Ovary (tissue), 9 donors: ENCODE data around the gene LGR6. TPM values are rescaled to one million over a fixed set of nuclear protein-coding genes. Genes with fewer than 3 reads are reported as not detected.

Experiments used
- DNase-seq, 5 donors: peaks; one replicate each; pipeline ENCODE4 v3.0.0-alpha.2; 2019 to 2020
- H3K27ac ChIP-seq, 2 donors: fragments of 200-600 bp; one replicate each; pipeline versions ENCODE4 v1.5.1 to v1.8.0; 2019 to 2022
- H3K27me3 ChIP-seq: fragments of 200-600 bp; one replicate; pipeline ENCODE4 v1.8.0; 2022
- H3K36me3 ChIP-seq: fragments of 200-600 bp; sonication (generic); one replicate; pipeline ENCODE4 v1.5.1; 2019
- H3K4me1 ChIP-seq: one replicate; pipeline ENCODE4 v1.8.1; 2013; ENCODE audit warnings: mild to moderate bottlenecking, moderate library complexity; ENCODE audit not compliant: insufficient read depth
- H3K4me3 ChIP-seq: fragments of 200-600 bp; sonication (generic); one replicate; pipeline ENCODE4 v1.5.1; 2017
- H3K9me3 ChIP-seq, 2 donors: fragments of 200-600 bp in 1 of 2; sonication (generic) in 1 of 2; one replicate each; pipeline versions ENCODE4 v1.5.1 to v1.8.1; 2013 to 2019; ENCODE audit warnings: mild to moderate bottlenecking in 1 of 2, moderate library complexity in 1 of 2
- CTCF ChIP-seq, 3 donors: fragments of 450-650 bp in 2 of 3; fragments of 200-600 bp in 1 of 3; IDR thresholded peaks; one replicate each; pipeline versions ENCODE4 v1.5.1 to v1.8.0; 2016 to 2022; ENCODE audit warnings: antibody characterized with exemption in 3 of 3, mild to moderate bottlenecking in 1 of 3
- EP300 ChIP-seq: sonication (generic); formaldehyde crosslinking; IDR thresholded peaks from one replicate; pipeline ENCODE4 v1.6.1; 2017; ENCODE audit warnings: antibody characterized with exemption
- POLR2A ChIP-seq: fragments of 450-650 bp; IDR thresholded peaks from one replicate; pipeline ENCODE4 v1.6.1; 2017; ENCODE audit warnings: antibody characterized with exemption, mild to moderate bottlenecking, moderate library complexity
- WGBS, 3 donors: extraction: QIAGEN DNeasy Blood & Tissue Kit in 1 of 3; methylation state at CpG; one replicate each; pipeline versions ENCODE4 v1.1.5 to v1.1.7; 2013 to 2017; 5-methylcytosine and 5-hydroxymethylcytosine counted together
- intact Hi-C, 4 donors: fragments of 100-400 bp; cut with DNase I; formaldehyde crosslinking; loops; one replicate each; pipeline versions ENCODE4 v1.11.0 to v1.15.1; 2022 to 2023
- polyA plus RNA-seq, 2 donors: library from polyadenylated mRNA; stranded (reverse); fragments of 200-250 nt in 1 of 2; fragments of 350-450 nt in 1 of 2; fragmentation: Illumina TruSeq in 1 of 2; extraction: RNeasy Lipid Tissue Mini Kit (QIAGEN cat#74804) in 1 of 2; gene quantifications; one replicate each; pipeline ENCODE4 v1.2.3, GENCODE V29; 2013 to 2014
- total RNA-seq, 7 donors: library from RNA; depleted of rRNA in 2 of 7; stranded (reverse); fragments of >200 nt in 2 of 7; fragmentation: NEBNext Ultra II Directional in 3 of 7; extraction: Animal tissue kit (Norgen Biotek cat#: 25700) in 3 of 7; gene quantifications; one replicate each; pipeline versions ENCODE4 v1.1.0 to v1.2.4, GENCODE V29; 2016 to 2023
- donor health status: DM: no; HTN: no; CAD: no; lungs with moderate emphysema.
- donor health status: DM: no; HTN: no; CAD: no.
- donor health status: Bipolar disorder and iron deficiency.
- donor health status: DM: yes; HTN: yes; CAD: no.
- donor health status: DM: no; HTN: no; CAD: no.
- donor health status: DM: yes; HTN: yes; CAD: no.

LGR6 gene
- total and polyA plus RNA-seq, 9 donors = 0.24 to 12.4 (median 1.4) TPM

DNA sequence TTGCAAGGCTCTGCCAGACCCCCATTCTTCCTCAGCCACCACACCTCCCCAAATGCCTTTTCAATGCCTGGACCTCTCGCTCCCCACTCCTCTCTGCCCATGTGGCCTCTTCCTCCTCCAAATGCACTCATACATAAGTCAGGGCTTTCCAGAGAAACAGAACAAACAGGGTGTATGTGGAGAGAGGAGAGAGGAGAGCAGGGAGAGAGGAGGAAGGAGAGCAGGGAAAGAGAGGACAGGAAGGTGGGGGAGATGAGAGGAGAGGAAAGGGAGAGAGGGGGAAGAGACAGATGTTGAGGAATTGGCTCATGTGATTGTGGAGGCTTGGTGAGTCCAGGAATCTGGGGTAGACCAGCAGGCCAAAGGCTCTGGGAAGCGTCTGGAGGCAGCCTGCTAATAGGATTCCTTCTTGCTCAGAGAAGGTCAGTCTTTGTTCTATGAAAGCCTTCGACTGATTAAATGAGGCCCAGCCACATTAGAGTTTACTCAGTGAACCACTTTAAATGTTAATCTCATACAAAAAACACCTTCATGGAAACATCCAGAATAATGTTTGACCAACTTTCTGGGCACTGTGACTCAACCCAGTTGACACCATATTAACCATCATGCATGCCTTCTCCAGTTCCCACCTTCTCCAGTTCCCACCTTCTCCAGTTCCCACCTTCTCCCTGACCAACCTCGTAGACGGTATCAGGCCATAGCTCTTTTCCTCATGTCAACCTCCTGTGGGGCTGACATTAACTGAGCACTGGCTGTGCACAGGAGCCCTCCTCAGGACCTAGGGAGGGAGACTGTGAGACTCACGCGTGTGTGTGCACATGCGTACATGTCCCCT lies 11.3 kb upstream of the LGR6 start:
- no peak overlapping the region for H3K4me3 ChIP-seq
- H3K4me1 ChIP-seq = no peaks in the 10 kb centered on the region
- H3K9me3 ChIP-seq = no peaks in the 10 kb centered on the region
- 86 to 87% (median 86%) methylated on average over 8 of the region's 8 CpGs for WGBS, 3 donors
- H3K27me3 ChIP-seq = no peaks in the 10 kb centered on the region
- H3K27ac ChIP-seq = no peak overlapping the region
- no peak for DNase-seq
- TF ChIP-seq POLR2A (no peak), CTCF (IDR thresholded peaks at IDR 0.05) (no peak), EP300 (no peak)
- intact Hi-C loops = loop anchor here in 2 of 4 donors (10.0 kb wide), 2 partner anchors 133 to 533 kb away; partner anchors contain the start of gene SYT2 (in 1 of the 2)
- no peaks in the 10 kb centered on the region for H3K36me3 ChIP-seq

GRCh38 chr1:202184750-202185460 lies 8.7 kb upstream of the LGR6 start:
- no peaks in the 10 kb centered on the region for H3K9me3 ChIP-seq
- no peak overlapping the region for H3K4me3 ChIP-seq
- DNase-seq = peak; percentile 70 to 88 (median 80)
- no peaks in the 10 kb centered on the region for H3K36me3 ChIP-seq
- H3K4me1 ChIP-seq = no peaks in the 10 kb centered on the region
- 10 to 15% (median 10%) methylated on average over 14 to 19 of the region's 19 CpGs for WGBS, 3 donors
- TF ChIP-seq EP300 = no peak
- TF ChIP-seq CTCF (IDR thresholded peaks at IDR 0.05) = peak in 2 of 3 donors; percentile 44 to 48
- no peak for TF ChIP-seq POLR2A
- H3K27ac ChIP-seq = no peak overlapping the region
- H3K27me3 ChIP-seq = no peaks in the 10 kb centered on the region
- intact Hi-C loops = loop anchor here (5.0 to 10.0 kb wide), 4 partner anchors 122 to 532 kb away; partner anchors contain the start of gene SYT2 (in 1 of the 4)

DNA sequence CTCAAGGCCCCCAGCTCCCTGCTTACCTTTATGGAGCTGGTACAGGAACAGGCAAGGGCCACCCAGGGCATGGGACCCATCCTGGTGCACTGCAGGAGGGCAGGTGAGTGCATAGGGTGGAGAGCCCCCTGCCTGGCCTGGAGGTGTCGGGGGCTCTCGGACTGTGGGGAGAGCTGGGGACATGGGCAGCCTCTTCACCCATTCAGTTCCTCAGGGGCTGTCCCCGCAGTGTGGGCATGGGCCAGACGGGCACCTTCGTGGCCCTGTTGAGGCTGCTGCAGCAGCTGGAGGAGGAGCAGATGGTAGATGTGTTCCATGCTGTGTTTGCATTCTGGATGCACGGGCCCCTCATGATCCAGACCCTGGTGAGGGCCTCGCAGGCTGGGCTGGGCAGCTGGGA lies 7.3 kb upstream of the LGR6 start:
- 72 to 84% (median 78%) methylated on average over 7 of the region's 7 CpGs for WGBS, 3 donors
- no peaks in the 10 kb centered on the region for H3K27me3 ChIP-seq

More for the DNA sequence above, 7.3 kb upstream of the LGR6 start:
- Histone ChIP-seq H3K27ac (no peak overlapping the region), H3K36me3 (no peaks in the 10 kb centered on the region), H3K4me3 (no peak overlapping the region), H3K9me3 (no peaks in the 10 kb centered on the region), H3K4me1 (no peaks in the 10 kb centered on the region)
- intact Hi-C loops = loop anchor here (5.0 to 10.0 kb wide), 4 partner anchors 121 to 531 kb away; partner anchors contain the start of gene SYT2 (in 1 of the 4)
- TF ChIP-seq POLR2A (no peak), CTCF (IDR thresholded peaks at IDR 0.05) (no peak), EP300 (no peak)
- no peak for DNase-seq
